ENCODE results near the gene FBXO38. TPM values are rescaled to one million over a fixed set of nuclear protein-coding genes. Genes with fewer than 3 reads are reported as not detected.

FBXO38 gene
- total RNA-seq, 6 experiments from 2014 or later = 28.1 to 31.7 (median 30.9) TPM

- peak overlapping the region; percentile 97 for H3K27ac Mint-ChIP-seq
- H3K27me3 Mint-ChIP-seq (ENCODE audit: insufficient read depth) = no peaks in the 10 kb centered on the region
- peaks cover 25% of the 10 kb centered on the region for H3K36me3 Mint-ChIP-seq (ENCODE audit: low read depth)
- H3K9me3 Mint-ChIP-seq = no peaks in the 10 kb centered on the region
- no peak for DNase-seq
- H3K4me3 Mint-ChIP-seq = peak overlapping the region; percentile 99
- no peak for TF ChIP-seq CTCF (IDR thresholded peaks at IDR 0.05)
- H3K4me1 Mint-ChIP-seq (ENCODE audit: low read depth) = peaks cover 67% of the 10 kb centered on the region
Measured at GRCh38 chr5:148385094-148385493, 1.3 kb downstream of the FBXO38 start.

DNA sequence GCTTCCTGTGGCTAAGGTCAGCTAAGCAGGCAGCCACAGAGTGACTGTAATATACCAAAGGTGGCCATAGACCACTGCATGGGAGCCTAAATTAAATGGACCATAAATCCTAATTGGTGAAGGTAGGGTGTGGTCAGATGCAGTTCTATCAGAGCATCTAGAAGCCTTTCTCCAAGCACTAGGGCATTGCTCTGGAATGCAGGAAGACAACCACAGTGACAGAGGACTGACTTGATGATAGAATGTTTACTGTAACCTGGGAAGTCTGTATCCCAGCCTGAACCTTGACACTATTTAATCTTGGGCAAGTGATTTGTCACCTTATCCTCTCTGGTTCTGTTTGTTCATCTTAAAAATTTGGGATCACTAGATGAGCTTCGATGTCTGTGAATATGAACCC lies 2.3 kb downstream of the FBXO38 start:
- DNase-seq = no peak
- Mint-ChIP-seq H3K27ac (peak overlapping the region; percentile 97), H3K4me1 (ENCODE audit: low read depth) (peaks cover 74% of the 10 kb centered on the region)

GRCh38 chr5:148387325-148387724 lies 3.6 kb downstream of the FBXO38 start:
- H3K4me3 Mint-ChIP-seq = peak overlapping the region; percentile 66
- H3K9me3 Mint-ChIP-seq = no peaks in the 10 kb centered on the region
- H3K4me1 Mint-ChIP-seq (ENCODE audit: low read depth) = peaks cover 80% of the 10 kb centered on the region
- H3K36me3 Mint-ChIP-seq (ENCODE audit: low read depth) = peaks cover 25% of the 10 kb centered on the region
- TF ChIP-seq CTCF (IDR thresholded peaks at IDR 0.05) = no peak
- H3K27ac Mint-ChIP-seq = peak overlapping the region; percentile 97
- no peaks in the 10 kb centered on the region for H3K27me3 Mint-ChIP-seq (ENCODE audit: insufficient read depth)
- peak; percentile 89 for DNase-seq

More for the DNA sequence above, 2.3 kb downstream of the FBXO38 start:
- no peaks in the 10 kb centered on the region for H3K9me3 Mint-ChIP-seq
- no peak for TF ChIP-seq CTCF (IDR thresholded peaks at IDR 0.05)
- peak overlapping the region; percentile 99; the same call in 1 of the 2 replicates for H3K4me3 Mint-ChIP-seq
- H3K36me3 Mint-ChIP-seq (ENCODE audit: low read depth) = peaks cover 25% of the 10 kb centered on the region
- no peaks in the 10 kb centered on the region for H3K27me3 Mint-ChIP-seq (ENCODE audit: insufficient read depth)

DNA sequence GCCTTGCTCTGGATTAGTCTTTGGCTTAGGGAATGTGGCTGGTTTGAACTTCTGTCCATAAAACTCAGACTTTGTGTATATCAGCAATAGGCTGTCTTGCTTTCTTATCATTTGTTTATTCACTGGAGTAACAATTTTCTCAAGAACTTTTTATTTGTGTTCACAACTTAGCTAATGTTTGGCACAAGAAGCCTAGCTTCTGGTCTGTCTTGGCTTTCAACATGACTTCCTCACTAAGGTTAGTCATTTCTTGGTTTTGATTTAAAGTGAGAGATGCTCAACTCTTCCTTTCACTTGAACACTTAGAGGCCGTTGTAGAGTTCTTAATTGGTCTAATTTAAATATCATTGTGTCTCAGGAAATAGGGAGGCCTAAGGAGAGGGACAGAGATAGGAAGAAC lies 4.9 kb downstream of the FBXO38 start:
- TF ChIP-seq CTCF (IDR thresholded peaks at IDR 0.05) = no peak
- Mint-ChIP-seq H3K36me3 (ENCODE audit: low read depth) (peaks cover 25% of the 10 kb centered on the region), H3K9me3 (no peaks in the 10 kb centered on the region), H3K27me3 (ENCODE audit: insufficient read depth) (no peaks in the 10 kb centered on the region; the same call in 1 of the 2 replicates), H3K4me3 (no peak overlapping the region), H3K27ac (peak overlapping the region; percentile 67), H3K4me1 (ENCODE audit: low read depth) (peaks cover 82% of the 10 kb centered on the region)
- DNase-seq = no peak

GRCh38 chr5:148390914-148391313 lies 7.2 kb downstream of the FBXO38 start:
- peaks cover 68% of the 10 kb centered on the region for H3K4me1 Mint-ChIP-seq (ENCODE audit: low read depth)
- H3K9me3 Mint-ChIP-seq = no peaks in the 10 kb centered on the region
- H3K36me3 Mint-ChIP-seq (ENCODE audit: low read depth) = peaks cover 11% of the 10 kb centered on the region
- no peak overlapping the region for H3K4me3 Mint-ChIP-seq
- no peak overlapping the region for H3K27ac Mint-ChIP-seq
- TF ChIP-seq CTCF (IDR thresholded peaks at IDR 0.05) = no peak
- H3K27me3 Mint-ChIP-seq (ENCODE audit: insufficient read depth) = no peaks in the 10 kb centered on the region; the same call in 1 of the 2 replicates
- no peak for DNase-seq

DNA sequence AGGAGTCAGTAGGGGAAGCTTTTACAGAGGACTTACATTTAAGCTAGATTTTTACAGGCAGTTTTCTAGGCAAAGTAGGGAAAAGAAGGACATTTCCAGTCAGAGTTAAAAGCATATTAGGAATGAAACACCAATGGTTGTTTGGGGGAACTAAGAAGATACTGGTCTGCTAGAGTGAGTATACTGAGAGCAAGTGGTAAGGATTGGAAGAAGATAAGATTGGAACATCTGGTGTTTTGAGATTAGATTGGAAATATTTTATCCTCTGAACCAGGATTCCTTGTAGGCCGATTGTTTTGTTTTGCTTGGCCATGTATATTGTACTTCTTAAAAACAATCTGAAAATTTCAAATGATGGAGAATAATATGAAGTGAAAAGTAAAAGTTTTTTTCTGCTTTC lies 7.7 kb downstream of the FBXO38 start:
- TF ChIP-seq CTCF (IDR thresholded peaks at IDR 0.05) = no peak
- Mint-ChIP-seq H3K27me3 (ENCODE audit: insufficient read depth) (no peaks in the 10 kb centered on the region; the same call in 1 of the 2 replicates), H3K4me3 (no peak overlapping the region), H3K36me3 (ENCODE audit: low read depth) (peaks cover 11% of the 10 kb centered on the region), H3K4me1 (ENCODE audit: low read depth) (peaks cover 63% of the 10 kb centered on the region), H3K9me3 (no peaks in the 10 kb centered on the region), H3K27ac (no peak overlapping the region)
- no peak for DNase-seq

Data from HFFc6 (cell line).